Loucy (cell line): ENCODE data around the gene FITM2.

ENCODE experiments used
- H2AFZ ChIP-seq: fragments of 200-600 bp; sonication (generic); 2 replicates; pipeline ENCODE4 v1.6.0; 2016; ENCODE audit warnings: antibody characterized with exemption, mild to moderate bottlenecking, low read length, moderate library complexity
- H3F3A ChIP-seq: fragments of 200-600 bp; 2 replicates; pipeline ENCODE4 v1.6.0; 2016; ENCODE audit warnings: antibody characterized with exemption, low read depth, mild to moderate bottlenecking
- H3K27me3 ChIP-seq: fragments of 200-600 bp; sonication (generic); 2 replicates; pipeline ENCODE4 v1.6.1; 2014; ENCODE audit warnings: low read length, mild to moderate bottlenecking; ENCODE audit not compliant: insufficient read depth, poor library complexity, severe bottlenecking
- H3K36me3 ChIP-seq: fragments of 200-600 bp; sonication (generic); 2 replicates; pipeline ENCODE4 v1.6.1; 2016; ENCODE audit warnings: low read length; ENCODE audit not compliant: insufficient read depth
- H3K4me1 ChIP-seq: fragments of 200-600 bp; sonication (generic); 2 replicates; pipeline ENCODE4 v1.5.1; 2014; ENCODE audit warnings: low read length, mild to moderate bottlenecking; ENCODE audit not compliant: insufficient read depth, poor library complexity, severe bottlenecking
- H3K4me2 ChIP-seq: fragments of 200-600 bp; sonication (generic); 2 replicates; pipeline ENCODE4 v1.6.0; 2014; ENCODE audit warnings: antibody characterized with exemption, low read length, low read depth, mild to moderate bottlenecking; ENCODE audit not compliant: poor library complexity, severe bottlenecking
- H3K4me3 ChIP-seq: fragments of 200-600 bp; sonication (generic); 2 replicates; pipeline ENCODE4 v1.5.1; 2014; ENCODE audit warnings: low read length, mild to moderate bottlenecking, mixed read lengths; ENCODE audit not compliant: poor library complexity, severe bottlenecking
- H3K79me2 ChIP-seq: fragments of 200-600 bp; sonication (generic); 2 replicates; pipeline ENCODE4 v1.6.1; 2014; ENCODE audit warnings: low read length; ENCODE audit not compliant: insufficient read depth
- H3K9ac ChIP-seq: fragments of 200-600 bp; sonication (generic); 2 replicates; pipeline ENCODE4 v1.6.0; 2014; ENCODE audit warnings: mild to moderate bottlenecking, low read depth, low read length, moderate library complexity; ENCODE audit not compliant: poor library complexity, severe bottlenecking
- H3K9me2 ChIP-seq: fragments of 200-600 bp; sonication (generic); replicated peaks from 2 replicates; pipeline ENCODE4 v1.6.1; 2016; ENCODE audit warnings: low read depth, low read length, mixed read lengths
- H3K9me3 ChIP-seq: fragments of 200-600 bp; sonication (generic); 2 replicates; pipeline ENCODE4 v1.6.1; 2014; ENCODE audit warnings: mild to moderate bottlenecking, antibody characterized with exemption, low read length, low read depth; ENCODE audit not compliant: insufficient read depth
- H4K20me1 ChIP-seq: fragments of 200-600 bp; sonication (generic); 2 replicates; pipeline ENCODE4 v1.6.0; 2014; ENCODE audit warnings: antibody characterized with exemption, low read length, mild to moderate bottlenecking; ENCODE audit not compliant: insufficient read depth, poor library complexity, severe bottlenecking
- CTCF ChIP-seq: fragments of 200-600 bp; sonication (generic); conservative IDR thresholded peaks from 2 replicates; pipeline ENCODE4 v1.5.1; 2014; ENCODE audit warnings: mild to moderate bottlenecking, antibody characterized with exemption, low read length
- EZH2phosphoT487 ChIP-seq: fragments of 200-600 bp; IDR thresholded peaks from 2 replicates; pipeline ENCODE4 v1.6.1; 2018; ENCODE audit warnings: antibody characterized with exemption, mild to moderate bottlenecking, moderate library complexity, borderline replicate concordance

Gene FITM2

DNA sequence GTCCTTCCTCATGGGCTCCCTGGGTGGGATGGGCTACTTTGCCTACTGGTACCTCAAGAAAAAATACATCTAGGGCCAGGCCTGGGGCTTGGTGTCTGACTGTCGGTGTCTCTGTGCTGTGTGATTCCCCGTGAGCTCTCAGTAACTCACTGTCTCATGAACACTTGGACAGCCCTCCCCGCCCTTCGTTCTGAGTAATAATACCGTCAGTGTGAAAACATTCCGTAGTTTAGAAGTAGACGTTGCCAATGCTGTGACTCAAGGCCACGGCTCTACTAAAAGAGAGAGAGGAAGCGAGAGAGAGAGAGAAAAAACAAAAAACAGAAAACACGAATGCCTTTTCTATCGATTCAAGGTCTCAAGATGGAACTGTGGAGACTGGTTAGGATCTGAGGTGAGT is 31.8 kb downstream of the FITM2 start:
- no peaks in the 10 kb centered on the region for H3K36me3 ChIP-seq
- H3K9me2 ChIP-seq, result no peaks in the 10 kb centered on the region
- H3K27me3 ChIP-seq, result no peaks in the 10 kb centered on the region
- no peak overlapping the region for H3K9ac ChIP-seq
- no peak for TF ChIP-seq CTCF
- TF ChIP-seq EZH2phosphoT487, result no peak
- no peaks in the 10 kb centered on the region for H3F3A ChIP-seq
- H4K20me1 ChIP-seq, result no peaks in the 10 kb centered on the region
- no peak overlapping the region for H3K4me2 ChIP-seq
- no peaks in the 10 kb centered on the region for H3K9me3 ChIP-seq
- H3K4me1 ChIP-seq, result no peaks in the 10 kb centered on the region
- H3K4me3 ChIP-seq, result no peak overlapping the region
- H3K79me2 ChIP-seq, result no peaks in the 10 kb centered on the region
- no peak overlapping the region for H2AFZ ChIP-seq

DNA sequence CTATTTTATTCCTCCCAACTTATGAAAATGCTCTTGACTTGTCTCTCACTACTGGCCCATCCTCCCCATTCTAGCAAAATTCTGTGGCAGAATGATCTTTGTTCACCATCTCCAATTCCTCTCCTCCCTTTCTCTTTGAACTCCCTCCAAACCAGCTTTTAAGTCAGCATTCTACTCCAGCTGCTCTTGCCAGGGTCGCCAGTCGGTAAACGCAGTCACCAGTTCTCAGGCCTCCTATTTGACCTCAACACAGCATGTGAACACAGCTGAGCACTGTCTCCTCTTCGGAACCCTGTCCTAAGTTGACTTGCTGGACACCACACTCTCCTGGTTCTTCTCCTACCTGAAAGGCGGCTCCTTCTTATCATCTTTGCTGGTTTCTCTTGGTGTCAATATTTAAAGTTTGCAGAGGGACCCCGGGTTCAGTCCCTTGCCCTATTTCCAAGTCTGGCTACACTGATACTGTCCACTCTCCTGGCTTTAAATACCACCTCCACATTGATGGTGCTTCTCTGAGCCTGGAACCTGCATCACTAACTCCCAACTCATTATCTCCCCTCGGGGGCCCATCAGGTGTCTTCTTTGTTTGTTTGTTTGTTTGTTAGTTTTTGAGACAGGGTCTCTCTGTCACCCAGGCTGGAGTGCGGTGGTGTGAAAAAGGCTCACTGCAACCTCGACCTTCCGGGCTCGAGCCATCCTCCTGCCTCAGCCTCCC is 36.5 kb downstream of the FITM2 start:
- no peaks in the 10 kb centered on the region for H3K36me3 ChIP-seq
- H3K9ac ChIP-seq, result no peak overlapping the region
- no peak overlapping the region for H2AFZ ChIP-seq
- no peaks in the 10 kb centered on the region for H3K9me3 ChIP-seq
- no peak overlapping the region for H3K4me2 ChIP-seq
- no peaks in the 10 kb centered on the region for H3K27me3 ChIP-seq
- H4K20me1 ChIP-seq, result no peaks in the 10 kb centered on the region
- no peaks in the 10 kb centered on the region for H3K4me1 ChIP-seq
- TF ChIP-seq EZH2phosphoT487 (no peak), CTCF (no peak)
- H3K79me2 ChIP-seq, result no peaks in the 10 kb centered on the region
- H3K9me2 ChIP-seq, result no peaks in the 10 kb centered on the region
- no peak overlapping the region for H3K4me3 ChIP-seq
- no peaks in the 10 kb centered on the region for H3F3A ChIP-seq

DNA sequence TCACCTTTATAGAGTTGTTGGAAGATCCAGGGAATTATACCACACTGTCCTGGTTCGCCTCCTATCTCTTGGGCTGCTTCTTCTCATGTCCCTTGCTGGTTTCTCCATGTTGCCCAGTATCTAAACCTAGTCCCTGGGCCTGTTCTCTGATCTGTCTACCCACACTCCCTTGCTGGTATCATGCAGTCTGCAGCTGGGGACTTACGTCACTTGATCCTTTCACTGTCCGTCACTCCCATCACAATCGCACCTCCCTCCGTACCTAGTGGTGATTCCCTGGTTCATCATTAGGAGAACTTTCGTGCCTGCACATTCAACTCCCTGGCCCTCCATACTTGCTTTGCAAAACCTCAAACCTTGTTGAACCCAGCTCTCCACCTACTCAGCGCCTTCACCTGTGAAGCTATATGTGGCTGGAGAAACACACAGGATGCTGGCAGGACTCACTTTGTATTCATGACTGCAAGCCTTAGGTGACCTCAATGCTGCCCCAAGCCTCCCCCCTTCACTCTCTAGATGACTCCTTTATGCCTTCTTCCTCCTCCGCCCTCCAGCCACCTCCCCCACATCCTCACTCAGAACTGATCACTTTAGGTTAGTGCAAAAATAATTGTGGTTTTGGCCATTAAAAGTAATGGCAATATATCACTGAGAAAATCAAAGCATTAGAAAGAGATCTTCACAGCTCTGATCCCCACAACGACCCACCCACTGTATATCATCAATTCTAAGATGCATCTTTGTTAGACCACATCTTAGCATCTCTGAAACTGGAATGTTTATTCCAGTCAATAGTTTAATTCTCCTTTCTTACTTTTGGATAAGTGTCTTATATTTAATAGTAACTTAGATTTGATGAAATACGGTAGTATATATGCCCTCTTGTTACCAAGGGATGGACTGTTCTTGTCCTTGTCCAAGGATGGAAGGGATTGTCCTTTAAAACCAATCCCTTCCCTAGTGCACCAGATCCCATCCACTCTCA is 37.5 kb downstream of the FITM2 start:
- Histone ChIP-seq H2AFZ (no peak overlapping the region), H3K4me3 (no peak overlapping the region), H3K9me3 (no peaks in the 10 kb centered on the region), H3K36me3 (no peaks in the 10 kb centered on the region), H3K27me3 (no peaks in the 10 kb centered on the region), H3K79me2 (no peaks in the 10 kb centered on the region), H3K9ac (no peak overlapping the region), H4K20me1 (no peaks in the 10 kb centered on the region), H3F3A (no peaks in the 10 kb centered on the region), H3K4me2 (no peak overlapping the region), H3K9me2 (no peaks in the 10 kb centered on the region), H3K4me1 (no peaks in the 10 kb centered on the region)
- no peak for TF ChIP-seq CTCF
- TF ChIP-seq EZH2phosphoT487, result no peak
